KMS-11 (cell line): ENCODE data around the gene RBMS3.

Experiments
- H2AFZ ChIP-seq: fragments of 200-600 bp; sonication (generic); 2 replicates; pipeline ENCODE4 v1.6.1; 2016; ENCODE audit warnings: antibody characterized with exemption, mixed run types, low read depth
- H3K27ac ChIP-seq: fragments of 200-600 bp; sonication (generic); 2 replicates; pipeline ENCODE4 v1.6.1; 2016; ENCODE audit warnings: mild to moderate bottlenecking, mixed run types
- H3K27me3 ChIP-seq: fragments of 200-600 bp; sonication (generic); 2 replicates; pipeline ENCODE4 v1.6.1; 2017; ENCODE audit warnings: mild to moderate bottlenecking, low read depth, mixed run types, moderate library complexity; ENCODE audit not compliant: insufficient read depth
- H3K36me3 ChIP-seq: fragments of 200-600 bp; sonication (generic); 2 replicates; pipeline ENCODE4 v1.6.1; 2017; ENCODE audit warnings: mild to moderate bottlenecking, mixed run types; ENCODE audit not compliant: insufficient read depth
- H3K4me1 ChIP-seq: fragments of 200-600 bp; sonication (generic); 2 replicates; pipeline ENCODE4 v1.6.1; 2016; ENCODE audit warnings: mild to moderate bottlenecking, low read depth, mixed run types; ENCODE audit not compliant: poor library complexity, severe bottlenecking
- H3K4me2 ChIP-seq: fragments of 200-600 bp; sonication (generic); 2 replicates; pipeline ENCODE4 v1.7.0; 2016; ENCODE audit warnings: mild to moderate bottlenecking, mixed run types
- H3K4me3 ChIP-seq: fragments of 200-600 bp; sonication (generic); IDR thresholded peaks from 2 replicates; pipeline ENCODE4 v1.6.1; 2017; ENCODE audit warnings: low read depth, low read length, mixed read lengths; ENCODE audit not compliant: insufficient read depth
- H3K79me2 ChIP-seq: fragments of 200-600 bp; sonication (generic); 2 replicates; pipeline ENCODE4 v1.6.1; 2016; ENCODE audit warnings: low read depth, mixed run types; ENCODE audit not compliant: insufficient read depth
- H3K9ac ChIP-seq: fragments of 200-600 bp; sonication (generic); 2 replicates; pipeline ENCODE4 v1.6.1; 2016; ENCODE audit warnings: mild to moderate bottlenecking, mixed run types
- H4K20me1 ChIP-seq: fragments of 200-600 bp; sonication (generic); 2 replicates; pipeline ENCODE4 v1.6.1; 2016; ENCODE audit warnings: mild to moderate bottlenecking, mixed run types; ENCODE audit not compliant: insufficient read depth
- CTCF ChIP-seq: fragments of 200-600 bp; sonication (generic); conservative IDR thresholded peaks from 2 replicates; pipeline ENCODE4 v1.6.1; 2017; ENCODE audit warnings: low read depth, mild to moderate bottlenecking, antibody characterized with exemption, low read length, moderate library complexity, mixed read lengths

The RBMS3 gene

GRCh38 chr3:29711255-29711771, 430.4 kb downstream of the RBMS3 start:
- H3K4me1 ChIP-seq: no peaks in the 10 kb centered on the region
- no peak overlapping the region for H3K9ac ChIP-seq
- H2AFZ ChIP-seq: no peak overlapping the region
- H3K4me2 ChIP-seq: no peak overlapping the region
- H3K4me3 ChIP-seq: no peak overlapping the region
- H3K36me3 ChIP-seq: no peaks in the 10 kb centered on the region
- H3K27me3 ChIP-seq: no peaks in the 10 kb centered on the region
- H3K79me2 ChIP-seq: no peaks in the 10 kb centered on the region
- H3K27ac ChIP-seq: no peak overlapping the region
- no peak for TF ChIP-seq CTCF
- no peaks in the 10 kb centered on the region for H4K20me1 ChIP-seq

GRCh38 chr3:29716213-29716612, 435.3 kb downstream of the RBMS3 start:
- Histone ChIP-seq H3K4me3 (no peak overlapping the region), H3K27me3 (no peaks in the 10 kb centered on the region), H3K79me2 (no peaks in the 10 kb centered on the region), H3K4me1 (no peaks in the 10 kb centered on the region), H3K9ac (no peak overlapping the region), H4K20me1 (no peaks in the 10 kb centered on the region), H2AFZ (no peak overlapping the region), H3K4me2 (no peak overlapping the region), H3K36me3 (no peaks in the 10 kb centered on the region), H3K27ac (no peak overlapping the region)
- TF ChIP-seq CTCF: no peak

- no peaks in the 10 kb centered on the region for H4K20me1 ChIP-seq
- TF ChIP-seq CTCF: no peak
- no peaks in the 10 kb centered on the region for H3K36me3 ChIP-seq
- no peak overlapping the region for H3K4me3 ChIP-seq
- H3K27ac ChIP-seq: no peak overlapping the region
- H3K4me1 ChIP-seq: no peaks in the 10 kb centered on the region
- no peak overlapping the region for H2AFZ ChIP-seq
- no peaks in the 10 kb centered on the region for H3K79me2 ChIP-seq
- H3K9ac ChIP-seq: no peak overlapping the region
- no peak overlapping the region for H3K4me2 ChIP-seq
- H3K27me3 ChIP-seq: no peaks in the 10 kb centered on the region
Observed at GRCh38 chr3:29718661-29719065, 437.8 kb downstream of the RBMS3 start.

- H3K27ac ChIP-seq: no peak overlapping the region
- H3K4me2 ChIP-seq: no peak overlapping the region
- no peaks in the 10 kb centered on the region for H3K79me2 ChIP-seq
- no peaks in the 10 kb centered on the region for H3K4me1 ChIP-seq
- TF ChIP-seq CTCF: no peak
- H3K9ac ChIP-seq: no peak overlapping the region
- H3K27me3 ChIP-seq: no peaks in the 10 kb centered on the region
- H2AFZ ChIP-seq: no peak overlapping the region
- no peak overlapping the region for H3K4me3 ChIP-seq
- no peaks in the 10 kb centered on the region for H4K20me1 ChIP-seq
- H3K36me3 ChIP-seq: no peaks in the 10 kb centered on the region
Observed at GRCh38 chr3:29720665-29721064, 439.8 kb downstream of the RBMS3 start.

GRCh38 chr3:29721789-29722188, 440.9 kb downstream of the RBMS3 start:
- no peak for TF ChIP-seq CTCF
- Histone ChIP-seq H3K4me2 (no peak overlapping the region), H3K27me3 (no peaks in the 10 kb centered on the region), H3K9ac (no peak overlapping the region), H3K36me3 (no peaks in the 10 kb centered on the region), H3K4me3 (no peak overlapping the region), H3K4me1 (no peaks in the 10 kb centered on the region), H2AFZ (no peak overlapping the region), H4K20me1 (no peaks in the 10 kb centered on the region), H3K79me2 (no peaks in the 10 kb centered on the region), H3K27ac (no peak overlapping the region)
